ACC112 (cell line): ENCODE results near the gene ZNF541.

Experiments used
- H2AFZ ChIP-seq: fragments of 200-600 bp; sonication (generic); one replicate; pipeline ENCODE4 v1.6.0; 2017; ENCODE audit warnings: antibody characterized with exemption, low read length; ENCODE audit not compliant: unreplicated experiment
- H3K27ac ChIP-seq: fragments of 200-600 bp; sonication (generic); 2 replicates; pipeline ENCODE4 v1.5.1; 2014; ENCODE audit warnings: low read depth, mild to moderate bottlenecking, antibody characterized with exemption, low read length, moderate library complexity
- H3K27me3 ChIP-seq: fragments of 200-600 bp; sonication (generic); 2 replicates; pipeline ENCODE4 v1.6.1; 2014; ENCODE audit warnings: mild to moderate bottlenecking, antibody characterized with exemption, low read length, moderate library complexity, mixed read lengths; ENCODE audit not compliant: insufficient read depth
- H3K36me3 ChIP-seq: fragments of 200-600 bp; sonication (generic); 2 replicates; pipeline ENCODE4 v1.6.1; 2016; ENCODE audit warnings: mild to moderate bottlenecking, antibody characterized with exemption, low read length, moderate library complexity, mixed read lengths; ENCODE audit not compliant: insufficient read depth
- H3K4me1 ChIP-seq: fragments of 200-600 bp; sonication (generic); one replicate; pipeline ENCODE4 v1.6.1; 2016; ENCODE audit warnings: low read length, mixed read lengths; ENCODE audit not compliant: insufficient read depth, unreplicated experiment, control insufficient read depth
- H3K4me3 ChIP-seq: fragments of 200-600 bp; sonication (generic); 2 replicates; pipeline ENCODE4 v1.5.1; 2014; ENCODE audit warnings: mild to moderate bottlenecking, low read depth, low read length
- H3K79me2 ChIP-seq: fragments of 200-600 bp; sonication (generic); one replicate; pipeline ENCODE4 v1.6.0; 2016; ENCODE audit warnings: low read length; ENCODE audit not compliant: control insufficient read depth, unreplicated experiment, insufficient read depth

ZNF541 gene

GRCh38 chr19:47569331-47569730 is 3.6 kb downstream of the ZNF541 start:
- H3K4me1 ChIP-seq, result peaks cover 13% of the 10 kb centered on the region
- H3K36me3 ChIP-seq, result no peaks in the 10 kb centered on the region
- no peak overlapping the region for H2AFZ ChIP-seq
- H3K27ac ChIP-seq, result no peak overlapping the region
- no peaks in the 10 kb centered on the region for H3K27me3 ChIP-seq
- H3K79me2 ChIP-seq, result no peaks in the 10 kb centered on the region
- no peak overlapping the region for H3K4me3 ChIP-seq

- Histone ChIP-seq H3K36me3 (no peaks in the 10 kb centered on the region), H3K27ac (no peak overlapping the region), H3K4me1 (no peaks in the 10 kb centered on the region), H3K4me3 (no peak overlapping the region), H3K79me2 (no peaks in the 10 kb centered on the region), H3K27me3 (no peaks in the 10 kb centered on the region), H2AFZ (no peak overlapping the region)
Observed at GRCh38 chr19:47564081-47564480, 8.9 kb downstream of the ZNF541 start.

- Histone ChIP-seq H3K36me3 (no peaks in the 10 kb centered on the region), H3K27ac (no peak overlapping the region), H3K79me2 (no peaks in the 10 kb centered on the region), H3K27me3 (no peaks in the 10 kb centered on the region), H3K4me3 (no peak overlapping the region), H3K4me1 (no peaks in the 10 kb centered on the region), H2AFZ (no peak overlapping the region)
Observed at GRCh38 chr19:47561440-47562057, 11.4 kb downstream of the ZNF541 start.

- Histone ChIP-seq H3K27me3 (no peaks in the 10 kb centered on the region), H3K79me2 (no peaks in the 10 kb centered on the region), H3K27ac (no peak overlapping the region), H3K36me3 (no peaks in the 10 kb centered on the region), H2AFZ (no peak overlapping the region), H3K4me3 (no peak overlapping the region), H3K4me1 (no peaks in the 10 kb centered on the region)
Observed at GRCh38 chr19:47560999-47561398, 11.9 kb downstream of the ZNF541 start.

GRCh38 chr19:47550129-47550528 is 22.8 kb downstream of the ZNF541 start:
- Histone ChIP-seq H2AFZ (no peak overlapping the region), H3K36me3 (no peaks in the 10 kb centered on the region), H3K4me3 (no peak overlapping the region)

GRCh38 chr19:47549261-47549862 is 23.6 kb downstream of the ZNF541 start:
- Histone ChIP-seq H3K27me3 (no peaks in the 10 kb centered on the region), H3K27ac (no peak overlapping the region), H3K4me1 (no peaks in the 10 kb centered on the region), H2AFZ (no peak overlapping the region), H3K79me2 (no peaks in the 10 kb centered on the region), H3K36me3 (no peaks in the 10 kb centered on the region), H3K4me3 (no peak overlapping the region)

More at GRCh38 chr19:47550129-47550528, 22.8 kb downstream of the ZNF541 start:
- Histone ChIP-seq H3K27me3 (no peaks in the 10 kb centered on the region), H3K79me2 (no peaks in the 10 kb centered on the region), H3K27ac (no peak overlapping the region), H3K4me1 (no peaks in the 10 kb centered on the region)

GRCh38 chr19:47547199-47547598 is 25.7 kb downstream of the ZNF541 start:
- Histone ChIP-seq H3K27me3 (no peaks in the 10 kb centered on the region), H2AFZ (no peak overlapping the region)

GRCh38 chr19:47545061-47545948 is 27.6 kb downstream of the ZNF541 start:
- Histone ChIP-seq H3K4me3 (no peak overlapping the region), H3K36me3 (no peaks in the 10 kb centered on the region), H2AFZ (no peak overlapping the region)

More at GRCh38 chr19:47547199-47547598, 25.7 kb downstream of the ZNF541 start:
- H3K4me3 ChIP-seq, result no peak overlapping the region
- H3K36me3 ChIP-seq, result no peaks in the 10 kb centered on the region
- H3K79me2 ChIP-seq, result no peaks in the 10 kb centered on the region
- no peaks in the 10 kb centered on the region for H3K4me1 ChIP-seq
- no peak overlapping the region for H3K27ac ChIP-seq

GRCh38 chr19:47544476-47544875 is 28.5 kb downstream of the ZNF541 start:
- Histone ChIP-seq H3K79me2 (no peaks in the 10 kb centered on the region), H3K27ac (no peak overlapping the region), H2AFZ (no peak overlapping the region), H3K27me3 (no peaks in the 10 kb centered on the region), H3K36me3 (no peaks in the 10 kb centered on the region), H3K4me3 (no peak overlapping the region), H3K4me1 (no peaks in the 10 kb centered on the region)

More at GRCh38 chr19:47545061-47545948, 27.6 kb downstream of the ZNF541 start:
- Histone ChIP-seq H3K27ac (no peak overlapping the region), H3K79me2 (no peaks in the 10 kb centered on the region), H3K4me1 (no peaks in the 10 kb centered on the region), H3K27me3 (no peaks in the 10 kb centered on the region)

GRCh38 chr19:47544075-47544474 is 28.9 kb downstream of the ZNF541 start:
- no peak overlapping the region for H2AFZ ChIP-seq
- no peaks in the 10 kb centered on the region for H3K36me3 ChIP-seq
- no peaks in the 10 kb centered on the region for H3K4me1 ChIP-seq
- no peak overlapping the region for H3K27ac ChIP-seq
- H3K4me3 ChIP-seq, result no peak overlapping the region
- no peaks in the 10 kb centered on the region for H3K27me3 ChIP-seq
- H3K79me2 ChIP-seq, result no peaks in the 10 kb centered on the region
